22Rv1 (cell line): ENCODE data around the gene CNTN4.
A peak's percentile ranks its signal among the peaks of the same experiment; 100 is the strongest.

Experiments
- H3K27ac ChIP-seq: fragments of 450-650 bp; 2 replicates; pipeline ENCODE4 v1.5.1; 2017
- ZFX ChIP-seq: fragments of 450-650 bp; IDR thresholded peaks from 2 replicates; pipeline ENCODE4 v1.6.1; 2017; ENCODE audit warnings: antibody characterized with exemption, borderline replicate concordance
- TF ChIP-seq, protein P1 (sequence below): fragments of 450-650 bp; IDR thresholded peaks from 2 replicates; pipeline ENCODE4 v1.5.1; 2017; ENCODE audit warnings: mild to moderate bottlenecking

CNTN4 gene

DNA sequence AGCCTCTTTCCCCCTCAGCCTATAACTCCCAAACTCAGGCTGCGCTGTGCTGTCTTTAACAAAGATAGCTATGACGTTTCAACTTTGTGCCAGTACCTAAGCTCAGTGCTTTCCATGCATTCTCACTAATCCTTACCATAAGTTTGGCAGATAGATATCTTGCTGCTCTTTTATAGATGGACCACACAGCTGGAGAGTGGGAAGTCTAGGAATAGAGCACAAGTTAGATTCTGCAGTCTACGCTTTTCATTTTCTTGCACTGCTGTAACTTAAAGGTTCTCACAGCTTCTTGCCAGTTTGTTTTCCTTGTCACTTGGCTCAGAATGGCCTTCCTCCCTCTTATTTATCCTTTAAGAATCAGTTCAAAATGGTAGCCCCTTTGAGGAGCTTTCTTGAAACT lies 468.8 kb downstream of the CNTN4 start:
- no peak overlapping the region for H3K27ac ChIP-seq
- TF ChIP-seq, protein P1, sequence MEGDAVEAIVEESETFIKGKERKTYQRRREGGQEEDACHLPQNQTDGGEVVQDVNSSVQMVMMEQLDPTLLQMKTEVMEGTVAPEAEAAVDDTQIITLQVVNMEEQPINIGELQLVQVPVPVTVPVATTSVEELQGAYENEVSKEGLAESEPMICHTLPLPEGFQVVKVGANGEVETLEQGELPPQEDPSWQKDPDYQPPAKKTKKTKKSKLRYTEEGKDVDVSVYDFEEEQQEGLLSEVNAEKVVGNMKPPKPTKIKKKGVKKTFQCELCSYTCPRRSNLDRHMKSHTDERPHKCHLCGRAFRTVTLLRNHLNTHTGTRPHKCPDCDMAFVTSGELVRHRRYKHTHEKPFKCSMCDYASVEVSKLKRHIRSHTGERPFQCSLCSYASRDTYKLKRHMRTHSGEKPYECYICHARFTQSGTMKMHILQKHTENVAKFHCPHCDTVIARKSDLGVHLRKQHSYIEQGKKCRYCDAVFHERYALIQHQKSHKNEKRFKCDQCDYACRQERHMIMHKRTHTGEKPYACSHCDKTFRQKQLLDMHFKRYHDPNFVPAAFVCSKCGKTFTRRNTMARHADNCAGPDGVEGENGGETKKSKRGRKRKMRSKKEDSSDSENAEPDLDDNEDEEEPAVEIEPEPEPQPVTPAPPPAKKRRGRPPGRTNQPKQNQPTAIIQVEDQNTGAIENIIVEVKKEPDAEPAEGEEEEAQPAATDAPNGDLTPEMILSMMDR: no peak
- no peak for TF ChIP-seq ZFX

DNA sequence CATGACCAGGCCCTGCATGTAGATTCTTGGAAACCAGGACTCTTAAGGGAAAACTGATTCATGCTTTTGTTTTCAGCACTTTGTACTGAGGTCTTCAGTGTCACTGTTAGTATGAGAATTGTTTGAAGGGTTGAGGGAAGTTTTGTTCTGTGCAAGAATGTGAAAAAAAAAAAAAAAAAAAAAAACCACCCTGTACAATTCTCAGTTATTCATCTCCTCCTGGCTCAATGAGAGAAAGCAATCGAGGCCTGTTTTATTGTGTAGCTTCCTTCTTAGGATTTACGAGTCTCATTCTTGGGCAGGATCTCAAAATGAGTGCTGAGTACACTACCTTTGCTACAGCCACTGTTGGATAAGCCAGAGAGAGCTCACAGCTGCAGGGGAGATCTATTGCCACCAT lies 469.5 kb downstream of the CNTN4 start:
- TF ChIP-seq, protein P1: no peak
- no peak for TF ChIP-seq ZFX
- H3K27ac ChIP-seq: 0 out of 2 replicates have a peak overlapping the region, but pooled peaks have one; percentile 12

DNA sequence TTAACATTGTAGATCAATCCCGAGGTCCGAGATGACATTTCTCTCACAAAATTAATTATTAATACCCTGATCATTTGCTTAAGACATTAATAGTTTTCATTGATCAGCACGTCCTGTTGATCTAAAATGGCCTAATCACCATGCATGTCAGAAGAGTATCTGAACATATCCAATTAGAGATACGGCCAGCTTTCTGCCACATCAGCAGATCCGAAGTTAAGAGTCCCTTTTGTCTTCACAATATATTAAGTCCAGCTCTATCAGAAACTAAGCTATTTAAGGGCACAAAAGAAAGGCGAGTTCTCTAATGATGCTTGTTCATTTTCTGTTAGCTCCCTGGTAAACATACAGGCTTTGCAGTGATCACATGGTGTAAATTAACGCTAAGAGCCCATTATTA lies 470.3 kb downstream of the CNTN4 start:
- H3K27ac ChIP-seq: no peak overlapping the region
- TF ChIP-seq, protein P1: no peak

DNA sequence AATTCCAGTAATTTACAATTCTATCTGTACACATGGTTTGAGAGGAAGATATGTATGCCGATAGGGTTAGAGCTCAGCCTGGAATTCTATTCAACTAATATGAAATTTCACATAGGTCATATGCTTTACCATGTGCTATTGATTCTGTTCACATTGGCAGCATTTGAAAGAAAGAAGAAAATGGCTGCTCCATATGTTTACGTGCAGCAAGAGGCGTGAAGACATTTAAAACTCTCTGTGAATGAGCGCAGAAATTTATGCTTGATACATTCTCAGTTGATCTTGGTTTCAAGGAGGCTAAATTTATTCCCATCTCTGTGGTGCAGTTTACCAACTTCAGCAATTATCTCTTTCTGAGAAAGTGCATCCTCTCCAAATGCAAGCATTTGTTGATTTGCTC lies 478.9 kb downstream of the CNTN4 start:
- H3K27ac ChIP-seq: no peak overlapping the region
- TF ChIP-seq, protein P1: no peak
- no peak for TF ChIP-seq ZFX

DNA sequence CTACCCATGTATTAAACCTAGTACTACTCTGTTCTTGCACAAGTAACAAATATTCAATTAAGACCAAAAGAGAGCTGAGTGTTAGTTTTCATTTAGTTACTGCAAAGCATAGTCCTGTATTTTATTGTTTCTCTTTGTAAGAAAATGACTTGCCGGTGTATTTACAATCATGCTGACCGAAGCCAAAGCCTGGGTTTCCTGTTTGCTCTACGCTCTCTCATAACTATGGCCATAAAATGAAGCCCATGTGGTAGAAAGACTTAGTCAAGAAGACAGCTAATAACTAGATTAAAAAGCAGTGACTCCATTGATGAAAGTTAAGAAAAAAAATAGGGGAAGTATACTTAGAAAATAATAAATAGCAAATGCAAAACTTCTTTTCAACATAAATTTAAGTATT lies 479.9 kb downstream of the CNTN4 start:
- TF ChIP-seq, protein P1: no peak
- no peak for TF ChIP-seq ZFX
- no peak overlapping the region for H3K27ac ChIP-seq

DNA sequence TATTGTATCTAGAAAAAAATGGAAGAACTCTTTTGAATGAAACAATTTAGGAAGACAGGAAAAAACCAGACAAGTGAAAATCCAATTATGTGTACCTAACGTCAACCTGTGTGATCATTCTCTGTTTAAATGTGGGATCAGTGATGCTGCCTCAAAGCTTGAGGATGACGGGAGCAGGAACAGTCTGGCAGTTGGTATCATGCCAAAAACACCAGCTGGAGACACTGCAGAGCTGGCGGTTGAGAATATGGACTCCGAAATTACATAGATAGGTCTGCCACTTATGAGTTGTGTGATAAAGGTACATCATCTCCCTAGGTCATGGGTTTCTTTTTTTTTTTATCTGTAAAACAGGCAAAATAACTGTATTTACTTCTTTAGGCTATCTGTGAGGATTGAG lies 480.5 kb downstream of the CNTN4 start:
- TF ChIP-seq ZFX: no peak
- TF ChIP-seq, protein P1: no peak
- no peak overlapping the region for H3K27ac ChIP-seq

DNA sequence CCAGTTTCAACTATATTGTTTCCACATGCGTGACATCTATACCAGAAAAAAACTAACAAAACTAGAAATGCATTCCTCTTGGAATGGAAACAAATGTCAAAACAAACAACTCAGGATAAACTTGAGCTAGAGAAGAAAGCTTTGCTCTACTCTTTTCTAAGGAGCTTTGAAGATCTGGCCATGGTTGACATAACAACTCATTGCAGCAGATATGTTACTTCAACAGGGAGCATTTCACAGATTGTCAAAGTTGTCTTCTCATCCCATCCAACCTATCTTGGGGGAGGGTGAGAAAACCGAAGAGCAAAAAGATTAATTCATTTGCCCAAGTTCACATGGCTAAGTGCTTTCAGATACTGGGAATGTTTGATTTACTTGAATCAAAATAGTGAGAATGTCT lies 484.4 kb downstream of the CNTN4 start:
- H3K27ac ChIP-seq: no peak overlapping the region
- TF ChIP-seq, protein P1: no peak
- no peak for TF ChIP-seq ZFX
